Activated naive CD8-positive, alpha-beta T cell treated with anti-CD3 and anti-CD28 coated beads, Interleukin-2, amount 10 ng/mL, durations not matched to agents 7 days and 5 days (primary cell): ENCODE data around the gene PRDX5. TPM values are rescaled to one million over a fixed set of nuclear protein-coding genes. Genes with fewer than 3 reads are reported as not detected.
A peak's percentile ranks its signal among the peaks of the same experiment; 100 is the strongest.

ENCODE experiments used
- ATAC-seq: fragments of 150-1000 bp; cut with Tn5 transposase; one replicate; pipeline ENCODE4 v1.10.0; 2021; ENCODE audit warnings: low read depth, moderate library complexity
- POLR2A ChIA-PET: fragments of 350-600 bp; sonication (Branson Sonifier 250); formaldehyde crosslinking; loops from one replicate; lab custom pipeline; 2021; ENCODE audit warnings: antibody characterized with exemption; lab: Charles Lee
- DNase-seq: peaks from one replicate; pipeline ENCODE4 v3.0.0; 2021
- H3K27ac Mint-ChIP-seq: one replicate; pipeline ENCODE4 v1.8.0; 2022; ENCODE audit warnings: mild to moderate bottlenecking, mixed read lengths
- H3K27me3 Mint-ChIP-seq: one replicate; pipeline ENCODE4 v1.8.0; 2022; ENCODE audit warnings: mild to moderate bottlenecking, moderate library complexity, mixed read lengths
- H3K36me3 Mint-ChIP-seq: one replicate; pipeline ENCODE4 v1.8.0; 2021; ENCODE audit warnings: mild to moderate bottlenecking, mixed read lengths
- H3K4me1 Mint-ChIP-seq: one replicate; pipeline ENCODE4 v1.8.0; 2021; ENCODE audit warnings: mixed read lengths
- H3K4me3 Mint-ChIP-seq: one replicate; pipeline ENCODE4 v1.8.0; 2022; ENCODE audit warnings: mild to moderate bottlenecking, moderate library complexity, mixed read lengths
- H3K9me3 Mint-ChIP-seq: one replicate; pipeline ENCODE4 v1.8.0; 2021; ENCODE audit warnings: mixed read lengths
- total RNA-seq, 2 experiments: library from RNA; stranded (reverse); gene quantifications; one replicate each; pipeline ENCODE4 v1.2.3, GENCODE V29; 2021

The PRDX5 gene
- total RNA-seq, 2 experiments from 2014 or later = 85.1 to 91.2 TPM

DNA sequence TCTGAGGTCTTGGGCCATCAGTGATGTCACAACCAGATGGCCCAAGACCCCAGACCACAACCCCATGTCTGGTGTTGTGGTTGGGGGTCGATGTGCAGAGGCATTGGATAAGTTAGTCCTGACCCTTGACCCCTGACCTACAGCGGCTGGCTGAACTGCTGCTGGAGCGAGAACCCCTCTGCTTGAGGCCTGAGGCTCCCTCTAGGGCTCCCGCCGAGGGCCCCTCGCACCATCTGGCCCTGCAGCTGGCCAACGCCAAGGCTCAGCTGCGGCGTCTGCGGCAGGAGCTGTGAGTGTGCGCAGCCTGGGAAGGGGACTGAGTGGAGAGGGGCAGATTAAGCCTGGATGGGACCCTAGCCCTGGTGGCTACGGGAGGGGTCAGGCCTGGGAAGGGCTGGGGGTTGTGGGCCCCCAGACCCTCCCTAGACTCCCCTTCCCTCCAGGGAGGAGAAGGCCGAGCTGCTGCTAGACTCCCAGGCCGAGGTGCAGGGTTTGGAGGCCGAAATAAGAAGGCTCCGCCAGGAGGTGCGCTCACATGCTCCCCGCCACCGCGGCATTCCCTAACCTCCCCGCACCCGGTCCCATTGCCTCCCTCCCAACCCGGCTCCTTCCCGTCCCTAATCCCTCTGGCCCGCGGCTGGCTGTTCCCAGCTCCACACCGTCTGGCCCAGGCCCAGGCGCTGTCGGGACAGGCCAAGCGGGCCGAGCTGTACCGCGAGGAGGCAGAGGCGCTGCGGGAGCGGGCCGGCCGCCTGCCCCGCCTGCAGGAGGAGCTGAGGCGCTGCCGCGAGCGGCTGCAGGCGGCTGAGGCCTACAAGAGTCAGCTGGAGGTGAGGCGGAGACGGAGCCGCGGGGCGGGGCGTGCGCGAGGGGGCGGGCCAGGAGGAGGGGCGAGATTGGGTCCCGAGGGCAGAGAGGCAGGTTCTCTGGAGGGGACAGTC is 24.2 kb downstream of the PRDX5 start:
- POLR2A ChIA-PET = interaction anchor here (0.6 to 3.8 kb wide), 8 partner anchors 10 to 38 kb away, joined by 3 to 53 read pairs (median 8); partner anchors contain the start of genes ESRRA, PRDX5 and TRMT112
- no peaks in the 10 kb centered on the region for H3K9me3 Mint-ChIP-seq
- peaks cover 41% of the 10 kb centered on the region for H3K4me1 Mint-ChIP-seq
- H3K4me3 Mint-ChIP-seq = peak overlapping the region; percentile 94
- peak; percentile 67 for ATAC-seq
- H3K36me3 Mint-ChIP-seq = peaks cover 11% of the 10 kb centered on the region
- peak; percentile 97 for DNase-seq
- peak overlapping the region; percentile 61 for H3K27ac Mint-ChIP-seq
- no peaks in the 10 kb centered on the region for H3K27me3 Mint-ChIP-seq

DNA sequence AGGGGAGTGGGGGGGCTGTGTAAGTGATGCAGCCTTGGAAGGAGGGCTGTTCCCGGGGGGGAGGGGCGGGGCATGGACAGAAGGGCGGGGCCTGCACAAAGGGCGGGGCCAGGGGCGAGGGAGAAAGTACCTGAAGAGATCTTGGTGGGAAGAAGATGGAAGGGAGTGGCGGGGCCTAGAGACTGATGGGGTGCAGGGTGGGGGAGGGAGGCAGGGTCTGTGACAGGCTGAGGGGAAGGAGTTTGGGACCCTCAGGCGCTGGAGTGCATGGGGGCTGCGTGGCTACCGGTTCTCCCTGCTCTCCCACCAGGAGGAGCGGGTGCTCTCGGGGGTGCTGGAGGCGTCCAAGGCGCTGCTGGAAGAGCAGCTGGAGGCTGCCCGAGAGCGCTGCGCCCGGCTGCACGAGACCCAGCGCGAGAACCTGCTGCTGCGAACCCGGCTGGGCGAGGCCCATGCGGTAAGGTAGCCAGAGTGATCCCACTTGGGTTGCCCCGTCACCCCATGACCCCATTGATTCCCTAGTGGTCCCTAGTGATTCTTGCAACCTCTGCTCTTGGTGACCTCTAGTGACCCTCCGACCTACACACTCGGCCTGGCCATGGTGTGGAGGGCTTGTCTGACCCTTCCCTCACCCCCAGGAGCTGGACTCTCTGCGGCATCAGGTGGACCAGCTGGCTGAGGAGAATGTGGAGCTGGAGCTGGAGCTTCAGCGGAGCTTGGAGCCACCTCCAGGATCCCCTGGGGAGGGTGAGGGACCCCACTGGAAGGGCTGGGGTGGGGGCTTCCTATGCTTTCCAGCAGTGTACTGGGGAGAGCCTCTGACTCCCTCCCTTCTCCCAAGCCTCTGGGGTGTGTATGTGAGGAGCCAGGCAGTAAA is 25.2 kb downstream of the PRDX5 start:
- H3K27ac Mint-ChIP-seq = peak overlapping the region; percentile 61
- no peak overlapping the region for H3K4me3 Mint-ChIP-seq
- ATAC-seq (no peak), DNase-seq (peak; percentile 35)
- peaks cover 38% of the 10 kb centered on the region for H3K4me1 Mint-ChIP-seq
- H3K36me3 Mint-ChIP-seq = peaks cover 7% of the 10 kb centered on the region
- POLR2A ChIA-PET = interaction anchor here (0.8 to 2.7 kb wide), 6 partner anchors 10 to 39 kb away, joined by 3 to 14 read pairs (median 8); partner anchors contain the start of genes ESRRA, PRDX5 and TRMT112
- H3K9me3 Mint-ChIP-seq = no peaks in the 10 kb centered on the region
- H3K27me3 Mint-ChIP-seq = no peaks in the 10 kb centered on the region

DNA sequence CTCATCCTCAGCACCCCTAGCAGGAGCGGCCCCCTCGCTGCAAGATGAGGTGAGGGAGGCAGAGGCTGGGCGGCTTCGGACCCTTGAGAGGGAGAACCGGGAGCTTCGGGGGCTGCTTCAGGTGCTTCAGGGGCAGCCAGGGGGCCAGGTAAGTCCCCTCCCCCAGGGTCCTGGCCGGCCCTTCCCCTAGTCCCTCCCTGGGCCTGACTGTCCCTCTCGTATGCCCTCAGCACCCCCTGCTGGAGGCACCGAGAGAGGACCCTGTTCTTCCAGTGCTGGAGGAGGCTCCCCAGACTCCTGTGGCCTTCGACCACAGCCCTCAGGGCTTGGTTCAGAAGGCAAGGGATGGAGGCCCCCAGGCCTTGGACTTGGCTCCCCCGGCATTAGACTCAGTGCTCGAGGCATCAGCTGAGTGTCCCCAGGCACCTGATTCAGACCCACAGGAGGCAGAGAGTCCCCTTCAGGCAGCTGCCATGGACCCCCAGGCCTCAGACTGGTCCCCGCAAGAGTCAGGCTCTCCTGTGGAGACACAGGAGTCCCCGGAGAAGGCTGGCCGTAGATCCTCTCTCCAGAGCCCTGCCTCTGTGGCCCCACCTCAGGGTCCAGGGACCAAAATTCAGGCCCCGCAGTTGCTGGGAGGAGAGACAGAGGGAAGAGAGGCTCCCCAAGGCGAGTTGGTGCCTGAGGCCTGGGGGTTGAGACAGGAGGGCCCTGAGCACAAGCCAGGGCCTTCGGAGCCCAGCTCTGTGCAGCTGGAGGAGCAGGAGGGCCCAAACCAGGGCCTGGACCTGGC is 26.0 kb downstream of the PRDX5 start:
- H3K4me1 Mint-ChIP-seq = peaks cover 37% of the 10 kb centered on the region
- no peak overlapping the region for H3K4me3 Mint-ChIP-seq
- ATAC-seq = no peak
- peaks cover 7% of the 10 kb centered on the region for H3K36me3 Mint-ChIP-seq
- no peaks in the 10 kb centered on the region for H3K27me3 Mint-ChIP-seq
- POLR2A ChIA-PET = interaction anchor here (1.1 kb wide), 1 partner anchor 10 kb away, joined by 3 read pairs; no protein-coding TSS in a partner anchor
- no peaks in the 10 kb centered on the region for H3K9me3 Mint-ChIP-seq
- H3K27ac Mint-ChIP-seq = no peak overlapping the region
- no peak for DNase-seq

DNA sequence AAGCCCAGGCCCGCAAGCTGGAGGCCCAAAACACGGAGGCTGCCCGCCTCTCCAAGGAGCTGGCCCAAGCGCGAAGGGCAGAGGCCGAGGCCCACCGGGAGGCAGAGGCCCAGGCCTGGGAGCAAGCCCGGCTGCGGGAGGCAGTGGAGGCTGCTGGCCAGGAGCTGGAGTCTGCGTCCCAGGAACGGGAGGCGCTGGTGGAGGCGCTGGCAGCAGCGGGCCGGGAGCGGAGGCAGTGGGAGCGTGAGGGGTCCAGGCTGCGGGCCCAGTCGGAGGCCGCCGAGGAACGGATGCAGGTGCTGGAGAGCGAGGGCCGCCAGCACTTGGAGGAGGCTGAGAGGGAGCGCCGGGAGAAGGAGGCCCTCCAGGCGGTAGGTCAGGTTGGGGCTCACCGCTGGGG is 26.9 kb downstream of the PRDX5 start:
- Mint-ChIP-seq H3K27ac (no peak overlapping the region), H3K27me3 (no peaks in the 10 kb centered on the region), H3K4me3 (no peak overlapping the region), H3K4me1 (peaks cover 28% of the 10 kb centered on the region), H3K36me3 (peaks cover 7% of the 10 kb centered on the region), H3K9me3 (no peaks in the 10 kb centered on the region)
- no peak for DNase-seq
- POLR2A ChIA-PET = interaction anchor here (1.1 kb wide), 1 partner anchor 9 kb away, joined by 3 read pairs; no protein-coding TSS in a partner anchor
- no peak for ATAC-seq

DNA sequence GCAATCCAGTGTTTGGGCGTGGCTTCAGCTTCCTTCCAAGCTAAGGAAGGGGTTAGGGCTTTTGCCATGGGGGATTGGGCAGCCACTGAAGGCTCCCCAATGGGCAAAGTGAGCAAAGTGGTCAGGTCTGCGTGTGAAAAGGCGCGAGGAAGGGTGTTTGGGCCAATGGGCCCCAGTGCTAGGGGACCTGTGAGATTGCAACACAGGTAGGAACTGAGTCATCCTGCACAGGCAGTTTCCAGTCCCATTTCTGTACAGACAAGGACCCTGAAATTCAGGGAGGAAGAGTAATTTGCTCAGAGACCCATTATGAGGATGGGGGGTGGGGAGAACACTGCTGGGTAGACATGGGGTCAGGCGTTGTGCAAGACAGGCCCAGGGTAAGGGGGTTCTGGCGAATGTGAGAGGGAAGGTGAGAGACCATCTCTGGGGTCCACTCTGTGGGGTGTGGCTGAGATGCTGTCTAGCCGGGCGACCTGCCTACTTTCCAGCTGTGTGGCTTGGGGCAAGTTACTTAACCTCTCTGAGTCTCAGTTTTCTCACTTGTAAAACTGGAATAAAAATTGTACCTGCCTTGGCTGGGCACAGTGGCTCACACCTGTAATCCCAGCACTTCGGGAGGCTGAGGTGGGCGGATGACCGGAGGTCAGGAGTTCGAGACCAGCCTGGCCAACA is 29.4 kb downstream of the PRDX5 start:
- no peak for DNase-seq
- no peaks in the 10 kb centered on the region for H3K9me3 Mint-ChIP-seq

DNA sequence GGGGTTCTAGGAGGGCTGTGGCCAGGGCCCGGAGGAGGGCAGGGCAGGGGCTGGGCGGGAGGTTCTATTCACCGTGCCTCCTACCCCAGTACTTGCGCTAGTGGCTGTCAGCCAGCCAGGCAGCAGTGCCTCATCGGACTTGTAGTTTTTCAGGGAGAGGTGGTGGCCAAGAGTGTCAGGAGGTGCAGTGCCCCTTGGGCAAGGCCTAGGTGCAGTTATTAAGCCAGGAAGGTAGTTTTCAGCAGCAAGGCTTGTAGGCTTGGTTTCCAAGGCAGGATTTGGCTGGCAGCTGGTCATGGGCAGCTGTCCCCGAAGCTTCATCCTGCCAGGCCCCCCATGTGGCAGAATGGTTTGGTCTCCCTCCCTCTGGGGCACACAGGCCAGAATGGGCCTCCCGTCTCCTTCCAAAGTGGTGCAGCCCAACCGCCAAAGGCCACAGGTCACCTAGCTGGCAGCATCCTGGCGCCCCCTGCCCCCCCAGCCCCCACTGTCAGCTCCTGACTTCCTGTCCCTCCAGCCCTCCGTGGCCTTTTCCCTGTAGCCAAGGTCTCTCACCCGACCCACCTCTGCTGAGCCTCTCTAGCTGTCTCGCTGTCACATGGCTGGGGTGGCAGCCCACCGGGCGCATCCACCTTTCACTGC is 30.6 kb downstream of the PRDX5 start:
- Mint-ChIP-seq H3K27me3 (no peaks in the 10 kb centered on the region), H3K9me3 (no peaks in the 10 kb centered on the region), H3K27ac (no peak overlapping the region), H3K36me3 (peaks cover 5% of the 10 kb centered on the region), H3K4me3 (no peak overlapping the region), H3K4me1 (peaks cover 14% of the 10 kb centered on the region)
- DNase-seq (no peak), ATAC-seq (no peak)
- POLR2A ChIA-PET = interaction anchor here (0.7 to 1.1 kb wide), 3 partner anchors 16 to 40 kb away, joined by 3 read pairs; no protein-coding TSS in a partner anchor

More for the DNA sequence above, 29.4 kb downstream of the PRDX5 start:
- POLR2A ChIA-PET = interaction anchor here (0.5 to 1.8 kb wide), 2 partner anchors 8 to 486 kb away, joined by 3 to 7 read pairs; no protein-coding TSS in a partner anchor
- no peak overlapping the region for H3K4me3 Mint-ChIP-seq
- H3K36me3 Mint-ChIP-seq = peaks cover 7% of the 10 kb centered on the region
- H3K27ac Mint-ChIP-seq = peak overlapping the region; percentile 9
- no peak for ATAC-seq
- H3K27me3 Mint-ChIP-seq = no peaks in the 10 kb centered on the region
- H3K4me1 Mint-ChIP-seq = peaks cover 18% of the 10 kb centered on the region

DNA sequence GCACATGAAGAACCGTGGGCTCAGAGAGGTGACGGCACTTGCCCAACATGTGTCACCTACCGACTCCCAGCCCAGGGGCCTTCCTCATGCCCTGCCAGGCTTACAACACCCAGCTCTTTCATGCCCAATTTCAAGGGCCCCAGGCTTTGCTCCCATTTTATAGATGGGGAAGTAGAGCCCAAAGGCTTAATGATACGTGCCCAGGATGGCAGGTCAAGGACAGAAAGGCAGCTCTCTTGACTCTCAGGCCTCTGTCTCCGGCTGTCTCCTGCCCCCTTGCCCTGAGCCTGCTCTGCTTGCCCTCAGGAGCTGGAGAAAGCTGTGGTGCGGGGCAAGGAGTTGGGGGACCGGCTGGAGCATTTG is 31.1 kb downstream of the PRDX5 start:
- Mint-ChIP-seq H3K36me3 (peaks cover 5% of the 10 kb centered on the region), H3K4me3 (no peak overlapping the region), H3K27ac (no peak overlapping the region), H3K9me3 (no peaks in the 10 kb centered on the region), H3K27me3 (no peaks in the 10 kb centered on the region), H3K4me1 (peaks cover 14% of the 10 kb centered on the region)
- DNase-seq (no peak), ATAC-seq (no peak)
- POLR2A ChIA-PET = interaction anchor here (1.1 kb wide), 1 partner anchor 16 kb away, joined by 3 read pairs; no protein-coding TSS in a partner anchor

DNA sequence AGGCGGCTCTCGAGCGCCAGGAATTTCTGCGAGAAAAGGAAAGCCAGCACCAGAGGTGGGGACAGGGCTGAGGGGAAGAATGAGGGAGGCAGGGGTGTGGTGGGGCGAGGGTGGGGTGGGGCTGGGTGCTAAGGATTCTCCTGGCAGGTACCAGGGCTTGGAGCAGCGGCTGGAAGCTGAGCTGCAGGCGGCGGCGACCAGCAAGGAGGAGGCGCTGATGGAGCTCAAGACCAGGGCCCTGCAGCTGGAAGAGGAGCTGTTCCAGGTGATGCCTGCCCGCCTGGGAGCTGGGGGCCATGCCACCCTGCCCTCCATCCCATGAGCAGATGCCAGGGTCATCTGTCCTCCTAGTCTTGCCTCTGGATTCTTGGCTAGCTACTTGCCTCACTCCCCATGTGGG is 31.5 kb downstream of the PRDX5 start:
- H3K27me3 Mint-ChIP-seq = no peaks in the 10 kb centered on the region
- DNase-seq = no peak
- no peak overlapping the region for H3K4me3 Mint-ChIP-seq
- peaks cover 14% of the 10 kb centered on the region for H3K4me1 Mint-ChIP-seq
- no peaks in the 10 kb centered on the region for H3K9me3 Mint-ChIP-seq
- H3K27ac Mint-ChIP-seq = no peak overlapping the region
- POLR2A ChIA-PET = interaction anchor here (1.1 kb wide), 1 partner anchor 17 kb away, joined by 3 read pairs; no protein-coding TSS in a partner anchor
- no peak for ATAC-seq
- peaks cover 5% of the 10 kb centered on the region for H3K36me3 Mint-ChIP-seq

DNA sequence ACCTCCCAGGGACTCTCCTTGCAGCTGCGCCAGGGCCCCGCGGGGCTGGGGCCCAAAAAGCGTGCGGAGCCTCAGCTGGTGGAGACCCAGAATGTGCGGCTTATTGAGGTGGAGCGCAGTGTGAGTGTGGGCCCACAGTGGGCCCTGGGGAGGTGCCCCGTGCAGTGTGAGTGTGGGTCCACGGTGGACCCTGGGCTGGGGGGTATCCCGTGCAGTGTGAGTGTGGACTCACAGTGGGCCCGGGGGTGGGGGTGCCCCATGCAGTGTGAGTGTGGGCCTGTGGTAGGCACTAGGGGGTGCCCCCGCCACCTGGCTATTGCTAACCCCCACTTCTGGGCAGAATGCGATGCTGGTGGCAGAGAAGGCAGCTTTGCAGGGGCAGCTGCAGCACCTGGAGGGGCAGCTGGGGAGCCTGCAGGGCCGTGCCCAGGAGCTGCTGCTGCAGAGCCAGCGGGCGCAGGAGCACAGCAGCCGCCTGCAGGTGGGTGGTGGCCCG is 33.3 kb downstream of the PRDX5 start:
- no peak for ATAC-seq
- Mint-ChIP-seq H3K27ac (no peak overlapping the region), H3K36me3 (peaks cover 2% of the 10 kb centered on the region), H3K9me3 (no peaks in the 10 kb centered on the region), H3K4me3 (no peak overlapping the region), H3K27me3 (no peaks in the 10 kb centered on the region), H3K4me1 (peaks cover 8% of the 10 kb centered on the region)
- no peak for DNase-seq
- POLR2A ChIA-PET = interaction anchor here (1.0 kb wide), 1 partner anchor 8 kb away, joined by 4 read pairs; no protein-coding TSS in a partner anchor

DNA sequence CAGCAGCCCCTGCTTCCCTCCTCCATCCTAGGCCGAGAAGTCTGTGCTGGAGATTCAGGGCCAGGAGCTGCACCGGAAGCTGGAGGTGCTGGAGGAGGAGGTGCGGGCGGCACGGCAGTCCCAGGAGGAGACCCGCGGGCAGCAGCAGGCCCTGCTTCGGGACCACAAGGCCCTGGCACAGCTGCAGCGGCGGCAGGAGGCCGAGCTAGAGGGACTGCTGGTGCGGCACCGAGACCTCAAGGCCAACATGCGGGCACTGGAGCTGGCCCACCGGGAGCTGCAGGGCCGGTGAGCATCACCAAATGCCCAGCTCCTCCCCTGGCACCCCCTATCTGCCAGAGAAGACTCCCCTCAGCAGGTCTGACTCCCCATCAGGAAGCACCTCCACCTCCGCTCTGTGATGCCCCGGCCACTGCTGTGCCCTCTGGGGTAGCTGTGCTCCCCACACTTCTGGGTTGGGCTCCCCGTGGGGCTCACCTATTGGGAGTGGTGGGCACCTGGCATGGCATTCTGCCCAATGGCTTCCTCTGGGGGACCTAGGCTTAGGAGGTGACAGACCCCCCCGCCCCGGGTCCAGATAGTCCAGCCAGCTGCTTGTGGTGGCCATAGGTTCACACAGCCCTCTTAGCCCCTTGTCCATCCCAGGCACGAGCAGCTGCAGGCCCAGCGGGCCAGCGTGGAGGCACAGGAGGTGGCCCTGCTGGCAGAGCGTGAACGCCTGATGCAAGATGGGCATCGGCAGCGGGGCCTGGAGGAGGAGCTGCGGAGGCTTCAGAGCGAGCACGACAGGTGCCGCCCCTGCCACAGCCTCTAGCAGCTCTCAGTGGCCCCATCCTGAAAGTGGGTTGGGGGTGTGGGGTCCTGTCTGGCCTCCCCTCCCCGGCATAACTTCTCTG is 34.4 kb downstream of the PRDX5 start:
- no peak for DNase-seq
- H3K4me3 Mint-ChIP-seq = no peak overlapping the region
- no peaks in the 10 kb centered on the region for H3K9me3 Mint-ChIP-seq

More for the DNA sequence above, 34.4 kb downstream of the PRDX5 start:
- H3K27ac Mint-ChIP-seq = no peak overlapping the region
- no peaks in the 10 kb centered on the region for H3K27me3 Mint-ChIP-seq
- H3K4me1 Mint-ChIP-seq = peaks cover 3% of the 10 kb centered on the region
- peaks cover 6% of the 10 kb centered on the region for H3K36me3 Mint-ChIP-seq
- no peak for ATAC-seq
- POLR2A ChIA-PET = interaction anchor here (1.4 to 2.3 kb wide), 2 partner anchors 10 to 35 kb away, joined by 8 to 11 read pairs; partner anchors contain the start of genes PRDX5 and TRMT112
